GM21717 (cell line): ENCODE data around the gene MBNL3.
"Not testable (repeated sequence)": the region's sequence is repeated elsewhere in the genome, so short reads cannot be mapped to it uniquely, and the experiment has no call there.

Source experiments
- ATAC-seq: cut with Tn5 transposase; IDR thresholded peaks from one replicate; pipeline ENCODE4 v1.9.1; 2021; ENCODE audit warnings: mild to moderate bottlenecking, moderate library complexity; ENCODE audit not compliant: unreplicated experiment

The MBNL3 gene

GRCh38 chrX:132384301-132384700 lies 104.5 kb downstream of the MBNL3 start:
- no peak for ATAC-seq

GRCh38 chrX:132382068-132382467 lies 106.8 kb downstream of the MBNL3 start:
- ATAC-seq: no peak

DNA sequence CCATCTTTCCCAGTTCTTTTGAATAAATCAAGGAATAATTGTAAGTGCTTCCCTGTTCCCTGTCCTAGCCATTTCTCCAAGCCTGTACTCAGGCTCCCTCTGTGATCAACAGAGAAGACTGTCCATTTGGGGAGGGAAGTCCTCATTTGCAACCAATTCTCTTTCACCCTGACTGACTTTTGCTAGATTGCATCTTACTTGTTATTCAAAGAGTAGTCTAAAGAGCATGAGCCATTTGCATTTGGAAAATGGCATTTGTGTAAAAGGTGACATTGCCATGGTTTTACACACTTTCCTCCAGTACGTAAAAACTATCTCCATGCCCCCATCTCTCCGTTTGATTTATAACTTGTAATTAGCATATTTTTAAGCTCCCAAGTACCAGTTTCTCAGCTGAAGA lies 110.6 kb downstream of the MBNL3 start:
- no peak for ATAC-seq

- no peak for ATAC-seq
Measured at GRCh38 chrX:132375941-132376340, 112.9 kb downstream of the MBNL3 start.

GRCh38 chrX:132373610-132374009 lies 115.2 kb downstream of the MBNL3 start:
- ATAC-seq: no peak

- ATAC-seq: no peak
Measured at GRCh38 chrX:132369617-132370326, 119.1 kb downstream of the MBNL3 start.

DNA sequence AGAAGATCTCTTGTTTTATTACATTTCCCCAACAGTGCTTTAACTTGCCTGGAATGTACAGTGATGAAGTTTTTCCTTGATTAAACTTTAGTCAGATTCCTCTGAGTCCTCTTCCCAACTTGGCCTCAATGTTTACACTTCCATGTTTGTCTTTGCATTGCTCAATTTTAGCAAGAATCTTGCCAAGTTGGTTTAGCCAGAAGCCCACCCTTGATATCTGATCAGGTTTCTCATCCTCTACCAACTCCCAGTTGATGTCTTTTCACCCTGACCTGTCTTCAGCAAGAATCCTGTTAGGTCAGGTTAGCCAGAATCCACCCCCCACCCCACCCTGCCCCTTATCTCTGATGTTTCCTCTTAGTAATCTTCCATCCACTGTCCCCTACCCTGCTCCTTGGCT lies 120.9 kb downstream of the MBNL3 start:
- ATAC-seq: no peak

GRCh38 chrX:132367314-132367713 lies 121.5 kb downstream of the MBNL3 start:
- ATAC-seq: no peak

GRCh38 chrX:132365490-132365889 lies 123.3 kb downstream of the MBNL3 start:
- ATAC-seq: no peak

DNA sequence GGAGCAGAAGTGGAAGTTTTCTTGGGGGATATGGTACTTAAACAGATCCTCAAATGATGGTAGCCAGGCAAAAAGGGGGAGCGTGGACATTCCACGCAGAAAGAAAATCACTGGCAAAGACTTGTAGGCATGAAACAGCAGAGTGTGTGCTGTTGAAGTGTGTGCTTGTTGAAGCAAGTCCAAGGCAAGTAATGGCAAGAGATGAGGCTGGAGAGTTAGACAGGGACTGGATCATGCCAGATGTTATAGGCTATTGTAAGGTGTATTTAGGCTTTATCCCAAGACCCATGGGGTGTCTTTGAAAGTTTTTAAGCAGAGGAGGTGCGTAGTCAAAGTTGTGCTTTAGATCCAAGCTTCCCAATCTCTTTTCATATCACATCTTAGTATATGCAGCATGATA lies 124.5 kb downstream of the MBNL3 start:
- no peak for ATAC-seq

- no peak for ATAC-seq
Measured at GRCh38 chrX:132353430-132353829, 135.4 kb downstream of the MBNL3 start.

DNA sequence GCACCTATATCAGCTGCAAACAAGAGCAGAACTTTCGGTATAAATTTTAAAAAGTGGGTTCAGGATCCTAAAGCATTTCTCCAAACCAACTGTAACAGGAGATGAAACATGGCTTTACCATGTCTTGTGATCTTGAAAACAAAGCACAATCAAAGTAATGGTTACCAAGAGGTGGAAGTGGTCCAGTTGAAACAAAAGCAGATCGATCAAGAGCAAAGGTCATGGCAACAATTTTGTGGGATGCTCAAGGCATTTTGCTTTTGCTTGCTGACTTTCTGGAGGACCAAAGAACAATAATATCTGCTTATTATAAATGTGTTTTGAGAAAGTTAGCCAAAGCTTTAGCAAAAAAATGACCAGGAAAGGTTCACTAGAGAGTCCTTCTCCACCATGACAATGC lies 152.7 kb downstream of the MBNL3 start:
- no peak for ATAC-seq

DNA sequence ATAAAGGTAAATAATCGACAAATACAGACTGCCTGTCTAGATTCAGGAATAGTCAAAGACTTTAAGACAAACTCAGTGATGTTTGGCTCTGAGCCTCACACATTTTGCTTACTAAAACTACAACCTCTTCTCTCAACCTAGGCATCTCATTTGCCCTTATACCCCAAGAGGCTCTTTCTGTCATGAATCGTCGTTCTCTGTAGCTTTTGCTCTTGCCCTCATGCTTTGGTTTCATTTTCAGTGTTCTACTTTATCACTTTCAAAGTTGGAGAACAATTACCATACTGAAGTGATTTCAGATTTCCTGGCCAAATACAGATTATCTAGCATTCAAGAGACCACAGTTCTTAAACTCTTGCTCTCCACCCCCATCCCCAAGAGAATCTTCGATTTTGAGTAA lies 155.5 kb downstream of the MBNL3 start:
- ATAC-seq: no peak

DNA sequence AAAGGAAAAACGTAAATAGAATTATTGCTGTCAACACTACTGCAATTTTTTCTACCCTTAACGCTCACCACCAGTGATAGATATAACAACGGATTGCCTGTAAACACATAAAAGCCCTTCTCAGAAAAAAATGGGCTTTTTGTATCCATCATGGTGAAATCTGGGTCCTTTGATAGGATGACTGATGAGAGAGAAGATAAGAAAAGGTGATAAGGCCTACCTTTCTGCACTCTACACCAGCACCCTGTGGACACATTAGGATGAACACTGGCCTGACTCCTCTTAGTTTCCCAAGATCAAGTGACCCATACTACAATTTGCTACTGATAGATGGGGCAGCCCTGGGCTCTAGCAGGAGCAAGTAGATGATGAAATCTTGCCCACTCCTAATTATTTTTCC lies 157.3 kb downstream of the MBNL3 start:
- ATAC-seq: no peak

GRCh38 chrX:132331000-132331399 lies 157.8 kb downstream of the MBNL3 start:
- no peak for ATAC-seq

DNA sequence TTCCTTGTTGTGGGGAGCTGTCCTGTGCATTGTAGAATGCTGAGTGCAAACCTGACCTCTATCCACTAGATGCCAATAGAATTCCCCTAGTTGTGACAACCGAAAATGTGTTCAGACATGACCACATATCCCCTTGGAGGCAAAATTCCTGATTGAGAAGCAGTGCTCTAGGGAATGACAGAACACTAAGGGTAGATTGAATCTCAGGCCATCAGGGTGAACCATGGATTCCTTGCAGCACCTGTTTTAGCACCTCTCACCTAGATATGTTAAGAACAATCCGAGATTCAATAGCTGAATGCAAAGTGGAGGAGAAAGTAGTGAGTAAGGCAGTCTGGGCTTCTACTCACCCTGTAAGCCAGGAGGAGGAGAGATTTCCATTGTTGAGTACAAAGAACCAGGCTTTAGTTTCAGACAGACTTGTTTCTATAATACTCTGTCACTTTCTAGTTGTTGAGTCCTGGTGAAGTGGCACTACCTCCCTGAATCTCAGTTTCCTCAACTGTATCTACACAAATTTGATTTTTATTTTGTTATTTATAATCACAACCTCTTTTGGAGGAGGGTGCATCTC lies 158.6 kb downstream of the MBNL3 start:
- ATAC-seq: no peak

- not testable (repeated sequence) for ATAC-seq
Measured at GRCh38 chrX:132326960-132327359, 161.9 kb downstream of the MBNL3 start.
